Brain microvascular endothelial cell (primary cell): ENCODE data around the gene TTYH3.
"Not testable (repeated sequence)": the region's sequence is repeated elsewhere in the genome, so short reads cannot be mapped to it uniquely, and the experiment has no call there.

Experiments used
- DNase-seq: peaks from one replicate; pipeline ENCODE4 v3.0.0-alpha.2; 2020
- H3K27ac ChIP-seq: fragments of 250-450 bp; sonication (Bioruptor Pico); 2 replicates; pipeline ENCODE4 v1.5.1; 2020; ENCODE audit warnings: mild to moderate bottlenecking, moderate library complexity
- H3K27me3 ChIP-seq: fragments of 250-450 bp; sonication (Bioruptor Pico); replicated peaks from 2 replicates; pipeline ENCODE4 v1.5.1; 2020; ENCODE audit warnings: mild to moderate bottlenecking
- H3K36me3 ChIP-seq: fragments of 250-450 bp; sonication (Bioruptor Pico); replicated peaks from 2 replicates; pipeline ENCODE4 v1.5.1; 2020; ENCODE audit warnings: mild to moderate bottlenecking
- H3K4me3 ChIP-seq: 2 replicates; pipeline ENCODE4 v1.5.1; 2011; ENCODE audit warnings: low read depth, mild to moderate bottlenecking, control low read depth, low read length, moderate library complexity
- CTCF ChIP-seq: IDR thresholded peaks from 2 replicates; pipeline ENCODE4 v1.5.1; 2011; ENCODE audit warnings: low read depth, mild to moderate bottlenecking, moderate library complexity, low read length, control low read depth, inconsistent platforms; ENCODE audit errors: missing control alignments
- in situ Hi-C: cut with HindIII; loops from 2 replicates; pipeline ENCODE4 v1.10.0; 2017; ENCODE audit warnings: low sequenced_read_pairs, low pct_ligation_motif_present

TTYH3 gene

DNA sequence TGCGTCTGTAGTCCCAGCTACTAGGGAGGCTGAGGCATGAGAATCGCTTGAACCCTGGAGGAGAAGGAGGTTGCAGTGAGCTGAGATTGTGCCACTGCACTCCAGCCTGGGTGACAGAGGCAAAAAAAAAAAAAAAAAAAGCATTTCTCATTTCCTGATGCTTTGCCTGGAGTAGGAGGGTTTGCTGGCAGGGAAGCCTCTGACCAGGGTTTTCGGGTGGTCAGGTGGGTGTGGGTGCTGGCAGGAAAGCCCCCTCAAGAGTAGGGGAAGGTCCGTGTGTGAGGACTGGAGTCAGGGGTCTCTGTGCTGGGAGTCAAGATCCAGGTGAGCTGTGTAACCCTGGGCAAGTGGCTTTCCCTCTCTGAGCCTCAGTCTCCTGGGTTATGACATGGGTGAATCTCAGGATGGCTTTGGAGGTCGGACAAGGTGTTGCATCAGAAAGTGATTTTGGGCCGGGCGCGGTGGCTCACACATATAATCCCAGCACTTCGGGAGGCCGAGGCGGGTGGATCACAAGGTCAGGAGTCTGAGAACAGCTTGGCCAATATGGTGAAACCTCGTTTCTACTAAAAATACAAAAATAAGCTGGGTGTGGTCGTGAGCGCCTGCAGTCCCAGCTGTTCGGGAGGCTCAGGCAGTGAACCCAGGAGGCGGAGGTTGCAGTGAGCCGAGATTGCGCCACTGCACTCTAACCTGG, 59.4 kb downstream of the TTYH3 start:
- no peaks in the 10 kb centered on the region for H3K36me3 ChIP-seq
- no peak for DNase-seq
- H3K4me3 ChIP-seq: no peak overlapping the region
- no peak overlapping the region for H3K27ac ChIP-seq
- peaks cover 6% of the 10 kb centered on the region for H3K27me3 ChIP-seq
- in situ Hi-C loops: no loop called here
- TF ChIP-seq CTCF: no peak

DNA sequence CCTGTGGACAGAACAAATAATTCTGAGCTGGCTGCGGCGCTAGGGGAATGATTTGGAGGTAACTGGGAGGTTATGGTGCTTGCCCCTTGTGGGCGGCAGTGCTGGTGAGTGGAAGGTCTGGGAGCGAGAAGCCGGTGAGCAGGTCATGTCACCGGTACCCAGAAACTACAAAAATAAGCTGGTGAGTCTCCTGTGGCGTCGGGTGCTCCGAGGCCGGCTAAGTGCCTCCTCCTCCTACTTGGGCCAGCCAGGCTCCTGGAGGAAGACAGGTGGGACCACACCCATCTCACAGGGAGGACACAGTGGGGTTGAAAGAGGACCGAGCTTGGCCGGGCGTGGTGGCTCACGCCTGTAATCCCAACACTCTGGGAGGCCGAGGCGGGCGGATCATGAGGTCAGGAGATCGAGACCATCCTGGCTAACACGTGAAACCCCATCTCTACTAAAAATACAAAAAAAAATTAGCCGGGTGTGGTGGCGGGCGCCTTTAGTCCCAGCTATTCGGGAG, 60.2 kb downstream of the TTYH3 start:
- H3K4me3 ChIP-seq, H3K36me3 ChIP-seq, H3K27me3 ChIP-seq, in situ Hi-C loops, DNase-seq, H3K27ac ChIP-seq: not testable (repeated sequence)

DNA sequence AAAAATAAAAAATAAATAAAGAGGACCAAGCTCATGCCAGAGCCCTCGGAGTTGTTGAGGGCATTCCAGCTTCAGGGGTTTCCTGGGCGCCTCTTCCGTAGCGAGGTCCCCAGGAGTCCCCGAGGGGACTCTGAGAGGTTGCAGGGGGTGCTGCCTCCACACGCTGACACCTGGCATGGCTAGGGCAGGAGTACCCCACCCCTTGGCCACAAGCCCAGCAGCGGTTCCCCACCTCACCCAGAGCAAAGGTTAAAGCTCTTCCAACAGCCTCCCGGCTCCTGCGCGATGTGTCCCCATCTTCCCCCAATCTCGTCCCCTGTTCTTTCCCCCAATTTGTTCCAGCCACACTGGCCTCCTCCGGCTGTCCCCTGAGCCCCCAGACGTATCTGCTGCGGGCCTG, 60.8 kb downstream of the TTYH3 start:
- Histone ChIP-seq H3K4me3 (no peak overlapping the region), H3K27ac (no peak overlapping the region), H3K27me3 (peaks cover 5% of the 10 kb centered on the region), H3K36me3 (no peaks in the 10 kb centered on the region)
- no peak for TF ChIP-seq CTCF
- no peak for DNase-seq
- in situ Hi-C loops: no loop called here

GRCh38 chr7:2693420-2694121, 61.8 kb downstream of the TTYH3 start:
- DNase-seq, H3K27ac ChIP-seq, in situ Hi-C loops, H3K4me3 ChIP-seq, H3K27me3 ChIP-seq, H3K36me3 ChIP-seq: not testable (repeated sequence)

DNA sequence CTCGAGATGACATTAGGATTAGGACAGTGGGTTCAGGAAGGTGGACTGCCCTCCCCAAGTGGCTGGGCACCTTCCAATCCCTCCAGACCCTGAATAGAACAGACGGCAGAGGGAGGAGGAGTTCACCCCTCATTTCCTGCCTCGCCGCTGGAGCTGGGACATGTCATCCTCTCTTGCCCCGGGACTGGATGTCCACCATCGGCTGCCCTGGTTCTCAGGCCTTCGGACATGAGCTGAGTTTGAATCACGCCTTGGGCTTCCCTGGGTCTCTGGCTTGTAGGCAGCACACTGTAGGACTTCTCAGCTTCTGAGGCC, 62.3 kb downstream of the TTYH3 start:
- DNase-seq, H3K4me3 ChIP-seq, H3K36me3 ChIP-seq, in situ Hi-C loops, H3K27ac ChIP-seq, H3K27me3 ChIP-seq: not testable (repeated sequence)

- Histone ChIP-seq H3K27ac (no peak overlapping the region), H3K36me3 (no peaks in the 10 kb centered on the region), H3K27me3 (no peaks in the 10 kb centered on the region), H3K4me3 (no peak overlapping the region)
- in situ Hi-C loops: no loop called here
- TF ChIP-seq CTCF: no peak
- no peak for DNase-seq
Observed at GRCh38 chr7:2698581-2699288, 66.9 kb downstream of the TTYH3 start.

DNA sequence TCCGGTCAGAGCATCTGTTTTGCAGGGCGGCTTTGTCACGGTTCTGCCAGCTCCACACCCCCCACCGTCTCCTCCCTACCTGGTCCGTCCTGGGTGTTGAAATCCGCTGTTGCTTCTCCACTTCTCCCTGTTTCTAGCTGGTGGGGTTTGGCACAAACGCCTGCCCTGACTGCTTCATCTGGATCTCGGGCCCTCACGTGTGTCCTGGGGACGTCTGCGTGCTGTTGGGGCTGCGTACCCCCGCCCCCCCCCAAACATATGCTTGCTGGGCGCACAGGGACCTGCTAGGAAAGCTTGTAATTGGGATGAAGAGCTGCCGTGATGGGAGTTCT, 67.5 kb downstream of the TTYH3 start:
- DNase-seq: no peak
- H3K27ac ChIP-seq: no peak overlapping the region
- no peak for TF ChIP-seq CTCF
- H3K27me3 ChIP-seq: no peaks in the 10 kb centered on the region
- H3K4me3 ChIP-seq: no peak overlapping the region
- in situ Hi-C loops: no loop called here
- H3K36me3 ChIP-seq: no peaks in the 10 kb centered on the region
